ENCODE measurements around the gene TLR6. TPM values are rescaled to one million over a fixed set of nuclear protein-coding genes. Genes with fewer than 3 reads are reported as not detected.

TLR6 gene
- polyA plus RNA-seq: 1 to 10 TPM; 1.9 to 4.8 (median 3.9) TPM

DNA sequence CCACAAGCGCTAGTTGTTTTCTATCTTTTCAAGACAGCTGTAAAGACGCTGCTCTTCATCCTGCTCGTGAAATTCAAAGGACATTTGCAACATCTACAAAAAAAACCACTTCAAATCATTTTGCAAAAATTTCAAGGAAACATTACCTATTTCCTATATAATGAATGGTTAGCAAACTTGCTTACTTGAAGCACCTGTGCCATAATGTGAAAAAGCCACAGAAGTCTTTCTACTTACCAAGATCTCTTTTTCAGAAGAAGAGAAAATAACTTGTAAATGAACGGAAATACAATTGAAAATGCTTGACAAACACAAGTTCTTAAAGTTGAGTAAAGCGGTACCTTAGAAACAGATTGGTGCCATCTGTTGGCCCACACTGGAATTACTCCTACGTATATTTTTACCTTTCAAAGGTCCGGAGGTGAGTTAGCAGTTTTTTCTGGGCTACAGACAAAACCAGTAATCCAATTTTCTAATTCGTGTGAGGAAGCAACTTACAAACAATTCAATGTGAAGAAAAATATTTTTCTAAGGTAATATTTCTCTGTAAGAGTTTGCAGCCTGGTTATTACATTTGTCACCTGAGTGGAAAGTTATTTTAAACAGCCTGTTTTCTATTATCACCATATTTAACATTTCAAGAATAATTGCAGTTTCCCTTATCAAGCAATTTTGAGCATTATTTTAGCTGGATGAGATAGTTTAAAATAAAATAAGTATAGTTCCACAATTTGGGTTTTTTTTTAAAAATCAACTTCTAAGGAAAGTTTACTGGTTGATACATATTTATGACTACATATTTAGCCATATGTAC, at the start of gene TLR6:
Gene TLR6 (minus strand): TSS at position 294 of the 814 bp plus-strand sequence. CDS start 27,344 bp downstream, outside the sequence.
- peaks cover 0 to 11% (median 0%) of the 10 kb centered on the region in 3 donors for H3K27me3 Mint-ChIP-seq (ENCODE audit: low read depth in 3 of 3)
- peak within 1 kb of the TSS; percentile 83 to 91 (median 86) for H3K4me3 Mint-ChIP-seq
- no peaks in the 10 kb centered on the region for H3K9me3 Mint-ChIP-seq
- peak; percentile 55 to 63 (median 56) for DNase-seq
- peaks cover 0 to 4% (median 0%) of the 10 kb centered on the region in 3 donors for H3K36me3 Mint-ChIP-seq
- H3K4me1 Mint-ChIP-seq: peaks cover 13 to 24% of the 10 kb centered on the region in 2 donors
- H3K27ac Mint-ChIP-seq: peak within 1 kb of the TSS; percentile 53 to 83 (median 68)

GRCh38 chr4:38905652-38906385, 49.2 kb upstream of the TLR6 start:
- DNase-seq: no peak
- H3K9me3 Mint-ChIP-seq: no peaks in the 10 kb centered on the region
- H3K36me3 Mint-ChIP-seq: no peaks in the 10 kb centered on the region
- H3K4me3 Mint-ChIP-seq: no peak overlapping the region
- no peak overlapping the region for H3K27ac Mint-ChIP-seq
- H3K27me3 Mint-ChIP-seq (ENCODE audit: low read depth in 3 of 3): peaks cover 2 to 6% (median 3%) of the 10 kb centered on the region in 3 donors
- no peaks in the 10 kb centered on the region for H3K4me1 Mint-ChIP-seq

- Mint-ChIP-seq H3K36me3 (no peaks in the 10 kb centered on the region), H3K4me1 (no peaks in the 10 kb centered on the region), H3K27ac (no peak overlapping the region), H3K27me3 (ENCODE audit: low read depth in 3 of 3) (peaks cover 0 to 6% (median 3%) of the 10 kb centered on the region in 3 donors), H3K9me3 (no peaks in the 10 kb centered on the region), H3K4me3 (no peak overlapping the region)
- no peak for DNase-seq
Measured at GRCh38 chr4:38904682-38905081, 48.1 kb upstream of the TLR6 start.

GRCh38 chr4:38904090-38904666, 47.6 kb upstream of the TLR6 start:
- DNase-seq: no peak
- Mint-ChIP-seq H3K27ac (no peak overlapping the region), H3K27me3 (ENCODE audit: low read depth in 3 of 3) (peaks cover 0 to 6% (median 3%) of the 10 kb centered on the region in 3 donors), H3K9me3 (no peaks in the 10 kb centered on the region), H3K4me1 (no peaks in the 10 kb centered on the region), H3K36me3 (no peaks in the 10 kb centered on the region), H3K4me3 (no peak overlapping the region)

- Mint-ChIP-seq H3K27ac (no peak overlapping the region), H3K4me1 (no peaks in the 10 kb centered on the region), H3K4me3 (no peak overlapping the region), H3K27me3 (ENCODE audit: low read depth in 3 of 3) (peaks cover 0 to 6% (median 3%) of the 10 kb centered on the region in 3 donors), H3K9me3 (no peaks in the 10 kb centered on the region), H3K36me3 (no peaks in the 10 kb centered on the region)
- DNase-seq: peak; percentile 22 to 37 (median 34)
Measured at GRCh38 chr4:38902695-38903094, 46.1 kb upstream of the TLR6 start.

GRCh38 chr4:38902221-38902620, 45.6 kb upstream of the TLR6 start:
- Mint-ChIP-seq H3K36me3 (no peaks in the 10 kb centered on the region), H3K27me3 (ENCODE audit: low read depth in 3 of 3) (peaks cover 0 to 6% (median 3%) of the 10 kb centered on the region in 3 donors), H3K9me3 (no peaks in the 10 kb centered on the region), H3K4me1 (no peaks in the 10 kb centered on the region), H3K27ac (no peak overlapping the region), H3K4me3 (no peak overlapping the region)
- DNase-seq: no peak

- H3K27ac Mint-ChIP-seq: no peak overlapping the region
- H3K36me3 Mint-ChIP-seq: no peaks in the 10 kb centered on the region
- DNase-seq: no peak
- H3K4me1 Mint-ChIP-seq: no peaks in the 10 kb centered on the region
- H3K27me3 Mint-ChIP-seq (ENCODE audit: low read depth in 3 of 3): peaks cover 0 to 6% (median 2%) of the 10 kb centered on the region in 3 donors
- H3K9me3 Mint-ChIP-seq: no peaks in the 10 kb centered on the region
- H3K4me3 Mint-ChIP-seq: no peak overlapping the region
Measured at GRCh38 chr4:38898245-38898644, 41.6 kb upstream of the TLR6 start.

DNA sequence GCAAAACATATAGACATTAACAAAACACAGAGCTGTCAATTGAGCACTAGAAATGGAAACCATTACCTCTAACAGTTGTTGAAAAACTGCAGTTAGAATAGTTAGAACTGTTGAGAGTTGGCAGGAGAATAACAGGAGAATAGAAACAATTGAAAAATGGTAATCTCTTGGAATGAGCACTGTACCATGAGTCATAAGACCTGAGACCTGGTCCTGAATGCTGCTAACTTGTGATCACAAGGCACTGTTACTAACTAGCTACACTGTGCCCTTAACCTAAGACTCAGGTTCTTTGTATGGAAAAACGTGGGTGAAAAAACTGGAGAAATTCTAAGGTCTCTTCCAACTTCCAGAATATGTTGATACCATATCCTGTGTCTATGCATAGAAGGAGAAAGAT, 40.3 kb upstream of the TLR6 start:
- no peak overlapping the region for H3K4me3 Mint-ChIP-seq

GRCh38 chr4:38894322-38894982, 37.8 kb upstream of the TLR6 start:
- no peak for DNase-seq
- Mint-ChIP-seq H3K4me3 (no peak overlapping the region), H3K36me3 (no peaks in the 10 kb centered on the region), H3K27ac (no peak overlapping the region), H3K27me3 (ENCODE audit: low read depth in 3 of 3) (peaks cover 0 to 4% (median 2%) of the 10 kb centered on the region in 3 donors), H3K9me3 (no peaks in the 10 kb centered on the region), H3K4me1 (peaks cover under 1 to 2% of the 10 kb centered on the region in 2 donors)

More for the DNA sequence above, 40.3 kb upstream of the TLR6 start:
- Mint-ChIP-seq H3K27ac (no peak overlapping the region), H3K36me3 (no peaks in the 10 kb centered on the region), H3K27me3 (ENCODE audit: low read depth in 3 of 3) (peaks cover 0 to 4% (median 2%) of the 10 kb centered on the region in 3 donors), H3K9me3 (no peaks in the 10 kb centered on the region), H3K4me1 (no peaks in the 10 kb centered on the region)
- DNase-seq: no peak

DNA sequence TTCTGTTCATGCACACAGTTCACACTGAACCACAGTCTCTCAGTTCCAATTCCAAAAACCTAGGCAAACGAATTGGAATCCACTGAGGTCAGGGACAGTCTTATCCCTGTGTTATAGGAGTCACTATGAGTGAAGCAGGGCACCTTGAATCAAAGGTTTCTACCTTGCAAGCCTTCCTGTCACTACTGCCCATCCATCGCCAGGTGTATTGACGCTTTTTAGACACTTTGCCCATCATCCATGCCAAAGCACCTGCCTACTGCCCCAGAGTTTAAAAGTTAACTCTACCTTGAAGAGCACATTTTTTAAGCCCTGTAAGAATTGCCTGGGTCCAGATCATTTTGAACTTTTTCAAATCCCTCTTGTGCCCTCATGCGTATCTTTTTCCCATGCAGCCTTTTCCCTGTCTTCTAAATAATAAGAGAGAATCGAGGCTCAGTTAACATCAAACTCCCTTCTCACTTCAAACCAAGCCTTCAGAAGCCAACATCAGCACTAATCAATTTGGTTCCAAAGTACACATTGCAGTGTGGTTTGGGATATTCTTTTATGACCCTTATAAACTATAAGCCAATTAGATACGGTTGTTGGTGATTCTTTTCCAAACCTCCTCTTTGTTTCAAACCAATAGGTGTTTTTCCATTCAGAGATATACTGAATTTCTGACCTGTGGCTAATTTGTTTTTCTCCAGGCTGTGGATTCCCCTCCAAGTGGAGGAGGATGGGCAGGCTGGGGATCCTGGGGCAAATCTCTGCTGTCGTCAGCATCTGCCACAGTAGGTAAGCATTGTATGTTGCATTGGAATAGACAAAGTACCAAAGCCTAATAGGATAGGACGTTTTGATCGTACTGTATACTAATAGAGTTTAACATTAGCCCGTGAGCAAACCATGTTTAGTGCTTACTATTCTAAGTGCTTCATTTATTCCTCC, 34.7 kb upstream of the TLR6 start:
- Mint-ChIP-seq H3K36me3 (no peaks in the 10 kb centered on the region), H3K4me3 (no peak overlapping the region), H3K27me3 (ENCODE audit: low read depth in 3 of 3) (peaks cover 0 to 1% (median 0%) of the 10 kb centered on the region in 3 donors), H3K27ac (no peak overlapping the region), H3K4me1 (peaks cover 1 to 7% of the 10 kb centered on the region in 2 donors), H3K9me3 (no peaks in the 10 kb centered on the region)
- DNase-seq: no peak

DNA sequence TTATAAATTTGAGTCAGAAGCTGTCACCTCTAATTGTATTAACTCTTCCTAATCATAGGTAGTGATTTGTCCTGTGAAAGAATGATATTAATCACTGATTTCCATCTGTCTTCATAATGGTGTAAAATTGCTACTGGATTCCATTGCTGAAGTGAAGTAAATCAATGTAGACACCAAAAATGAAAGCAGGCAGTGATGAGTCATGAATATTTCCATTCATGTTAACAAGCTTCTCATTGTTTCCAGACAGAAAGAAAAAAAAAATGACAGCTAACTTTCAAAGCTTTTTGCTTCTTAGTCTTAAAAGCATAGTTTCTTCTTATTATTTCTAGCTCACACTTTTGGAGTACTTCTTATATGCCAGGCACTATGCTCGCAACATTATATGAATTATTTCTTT, 32.5 kb upstream of the TLR6 start:
- Mint-ChIP-seq H3K9me3 (no peaks in the 10 kb centered on the region), H3K36me3 (no peaks in the 10 kb centered on the region), H3K4me3 (no peak overlapping the region), H3K27me3 (ENCODE audit: low read depth in 3 of 3) (peaks cover 0 to 1% (median 0%) of the 10 kb centered on the region in 3 donors), H3K27ac (no peak overlapping the region), H3K4me1 (peaks cover 1 to 13% of the 10 kb centered on the region in 2 donors)
- DNase-seq: no peak

GRCh38 chr4:38884254-38884653, 27.6 kb upstream of the TLR6 start:
- Mint-ChIP-seq H3K36me3 (no peaks in the 10 kb centered on the region), H3K27me3 (ENCODE audit: low read depth in 3 of 3) (peaks cover 0 to 1% (median 0%) of the 10 kb centered on the region in 3 donors), H3K9me3 (no peaks in the 10 kb centered on the region), H3K4me1 (peaks cover 0 to 9% of the 10 kb centered on the region in 2 donors), H3K4me3 (no peak overlapping the region), H3K27ac (no peak overlapping the region)
- DNase-seq: no peak

- DNase-seq: no peak
- Mint-ChIP-seq H3K27ac (no peak overlapping the region), H3K36me3 (no peaks in the 10 kb centered on the region), H3K4me1 (no peaks in the 10 kb centered on the region), H3K9me3 (no peaks in the 10 kb centered on the region), H3K4me3 (no peak overlapping the region), H3K27me3 (ENCODE audit: low read depth in 3 of 3) (peaks cover 0 to 2% (median 0%) of the 10 kb centered on the region in 3 donors)
Measured at GRCh38 chr4:38876636-38877035, 20.0 kb upstream of the TLR6 start.

Measured in immature natural killer cell (primary cell).